ENCODE measurements around the gene ECHS1.

Gene ECHS1

DNA sequence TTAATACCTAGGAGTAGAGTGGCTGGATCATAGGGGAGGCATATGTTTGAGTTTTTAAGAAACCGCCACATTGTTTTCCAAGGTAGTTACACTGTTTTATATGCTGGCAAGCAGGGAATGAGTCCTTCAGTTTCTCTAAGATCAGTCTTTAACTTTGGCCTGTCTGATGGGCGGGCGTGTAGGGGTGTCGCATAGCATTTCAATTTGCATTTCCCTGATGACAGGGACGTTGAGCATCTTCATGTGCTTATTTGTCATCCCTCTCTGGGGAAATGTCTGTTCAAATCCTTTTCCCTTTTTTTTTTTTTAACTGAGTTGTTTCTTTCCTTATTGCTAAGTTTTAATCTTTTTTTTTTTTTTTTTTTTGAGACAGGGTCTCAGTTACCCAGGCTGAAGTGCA lies 30.6 kb upstream of the ECHS1 start:
- DNase-seq (ENCODE audit: low read depth) = no peak
- H3K4me3 ChIP-seq (ENCODE audit: low read depth, low read length) = no peak overlapping the region
- TF ChIP-seq CTCF (conservative IDR thresholded peaks at IDR 0.05; ENCODE audit: low read depth, low read length) = no peak

- H3K4me3 ChIP-seq (ENCODE audit: low read depth, low read length) = no peak overlapping the region
- no peak for TF ChIP-seq CTCF (conservative IDR thresholded peaks at IDR 0.05; ENCODE audit: low read depth, low read length)
- no peak for DNase-seq (ENCODE audit: low read depth)
Measured at GRCh38 chr10:133403359-133403758, 30.2 kb upstream of the ECHS1 start.

GRCh38 chr10:133401981-133402725 lies 29.0 kb upstream of the ECHS1 start:
- no peak for DNase-seq (ENCODE audit: low read depth)
- H3K4me3 ChIP-seq (ENCODE audit: low read depth, low read length) = no peak overlapping the region
- no peak for TF ChIP-seq CTCF (conservative IDR thresholded peaks at IDR 0.05; ENCODE audit: low read depth, low read length)

DNA sequence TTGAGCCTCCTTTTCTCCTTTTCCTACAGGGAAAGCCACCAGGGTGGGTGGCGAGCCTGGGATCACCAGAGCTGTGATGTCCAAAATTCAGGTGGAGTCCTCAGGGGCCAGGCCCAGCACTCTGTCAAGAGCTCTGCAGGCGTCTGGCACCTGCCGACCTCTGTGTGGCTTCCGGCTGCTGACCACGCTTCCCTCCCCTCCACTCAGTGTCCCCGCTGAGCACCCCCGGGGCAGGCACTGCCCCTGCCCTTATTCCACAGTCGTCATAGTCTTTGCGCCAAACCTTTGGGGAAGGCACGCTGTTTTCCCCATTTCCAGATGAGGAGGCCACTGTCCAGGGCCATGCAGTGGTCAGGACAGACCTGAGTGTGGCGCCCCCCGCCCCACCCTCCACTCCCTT lies 28.3 kb upstream of the ECHS1 start:
- no peak for TF ChIP-seq CTCF (conservative IDR thresholded peaks at IDR 0.05; ENCODE audit: low read depth, low read length)
- H3K4me3 ChIP-seq (ENCODE audit: low read depth, low read length) = no peak overlapping the region
- no peak for DNase-seq (ENCODE audit: low read depth)

GRCh38 chr10:133400624-133401424 lies 27.7 kb upstream of the ECHS1 start:
- peak; percentile 18 for DNase-seq (ENCODE audit: low read depth)
- no peak overlapping the region for H3K4me3 ChIP-seq (ENCODE audit: low read depth, low read length)
- TF ChIP-seq CTCF (conservative IDR thresholded peaks at IDR 0.05; ENCODE audit: low read depth, low read length) = no peak

DNA sequence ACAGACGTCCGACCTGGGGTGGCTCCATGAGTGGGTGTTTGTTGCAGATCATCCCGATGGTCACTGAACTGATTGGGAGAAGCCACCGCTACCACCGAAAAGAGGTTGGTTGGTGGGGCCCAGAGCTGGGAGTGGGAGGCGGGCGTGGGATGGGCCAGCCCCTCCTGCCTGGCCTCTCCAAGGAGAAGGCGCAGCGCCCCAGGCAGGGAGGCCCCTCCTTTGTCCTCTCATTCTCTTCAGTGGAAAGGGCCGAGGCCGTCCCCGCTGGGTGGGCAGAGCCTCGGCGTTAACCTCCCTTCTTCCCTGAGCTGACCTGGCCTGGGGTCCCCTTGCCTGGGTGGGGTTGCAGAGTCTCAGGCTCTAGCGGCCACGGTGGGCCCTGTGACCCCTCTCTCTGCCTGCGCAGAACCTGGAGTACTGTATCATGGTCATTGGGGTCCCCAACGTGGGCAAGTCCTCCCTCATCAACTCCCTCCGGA lies 26.0 kb upstream of the ECHS1 start:
- no peak for DNase-seq (ENCODE audit: low read depth)
- no peak for TF ChIP-seq CTCF (conservative IDR thresholded peaks at IDR 0.05; ENCODE audit: low read depth, low read length)
- no peak overlapping the region for H3K4me3 ChIP-seq (ENCODE audit: low read depth, low read length)
